Spinal cord (tissue), 10 donors: ENCODE data around the gene PLA1A. TPM values are rescaled to one million over a fixed set of nuclear protein-coding genes. Genes with fewer than 3 reads are reported as not detected.
"Not testable (repeated sequence)": the region's sequence is repeated elsewhere in the genome, so short reads cannot be mapped to it uniquely, and the experiment has no call there.

ENCODE experiments used
- DNase-seq, 6 donors: peaks; one replicate each; pipeline versions ENCODE4 v3.0.0 to v3.0.0-alpha.2; 2013 to 2015; ENCODE audit warnings: low spot score in 6 of 6, low read depth in 4 of 6
- H3K27ac ChIP-seq: one replicate; pipeline ENCODE4 v1.5.1; 2013; ENCODE audit warnings: low read depth, low read length, control low read depth
- H3K27me3 ChIP-seq: one replicate; pipeline ENCODE4 v1.6.1; 2013; ENCODE audit warnings: low read length; ENCODE audit not compliant: control insufficient read depth, insufficient read depth
- H3K36me3 ChIP-seq: one replicate; pipeline ENCODE4 v1.6.1; 2013; ENCODE audit warnings: low read length; ENCODE audit not compliant: control insufficient read depth, insufficient read depth
- H3K4me1 ChIP-seq: one replicate; pipeline ENCODE4 v1.6.1; 2013; ENCODE audit warnings: low read length; ENCODE audit not compliant: control insufficient read depth, insufficient read depth
- H3K4me3 ChIP-seq: one replicate; pipeline ENCODE4 v1.5.1; 2013; ENCODE audit warnings: low read depth, low read length, control low read depth
- H3K9me3 ChIP-seq: one replicate; pipeline ENCODE4 v1.6.1; 2013; ENCODE audit warnings: low read length; ENCODE audit not compliant: control insufficient read depth, insufficient read depth
- WGBS: methylation state at CpG from one replicate; pipeline ENCODE4 v1.1.5; 2013; ENCODE audit warnings: missing lambda C conversion rate; ENCODE audit not compliant: insufficient coverage; 5-methylcytosine and 5-hydroxymethylcytosine counted together
- long read RNA-seq, 4 donors: transcript quantifications; one replicate each; lab custom pipeline, GENCODE V29; 2026
- polyA plus RNA-seq, 2 donors: library from polyadenylated mRNA; unstranded; fragments of 120-200 nt; gene quantifications; one replicate each; pipeline ENCODE4 v1.2.1, GENCODE V29; 2013; ENCODE audit not compliant: insufficient read length in 2 of 2
- total RNA-seq, 2 donors: library from RNA; depleted of rRNA in 1 of 2; stranded (reverse); fragments of 120-200 nt in 1 of 2; fragments of >200 nt in 1 of 2; gene quantifications; one replicate each; pipeline versions ENCODE4 v1.2.3 to v1.2.4, GENCODE V29; 2013 to 2014
- donor health status: healthy.

Gene PLA1A
- total RNA-seq (1 to 10 TPM in 1 of 2 donors, under 1 TPM in 1; 0.69 to 1.9 TPM), polyA plus RNA-seq (under 1 TPM; 0.41 to 0.45 TPM)
- long read RNA-seq, donor 1 = 0 reads
- long read RNA-seq, donor 2 = 0 reads
- long read RNA-seq, donor 3 = 0 reads
- long read RNA-seq, donor 4, partial matches to known transcripts = 0 of 1 reads
- long read RNA-seq, donor 4, other reads (novel, unspliced or antisense) = 0 of 1 reads

- DNase-seq = no peak
- no peak within 1 kb of the TSS for H3K27ac ChIP-seq
- 20% methylated on average over 1 of the region's 7 CpGs for WGBS
These were observed at the start of gene PLA1A for GRCh38 chr3:119597548-119598288. Gene PLA1A (plus strand): TSS chr3:119597885. CDS start chr3:119597914, 29 bp downstream.

GRCh38 chr3:119548341-119548740 lies 49.3 kb upstream of the PLA1A start:
- WGBS = 91% methylated on average over 1 of the region's 3 CpGs
- DNase-seq = no peak

More at GRCh38 chr3:119597548-119598288, at the start of gene PLA1A:
- H3K27me3 ChIP-seq = no peaks in the 10 kb centered on the region
- H3K4me1 ChIP-seq = no peaks in the 10 kb centered on the region
- H3K9me3 ChIP-seq = no peaks in the 10 kb centered on the region
- no peaks in the 10 kb centered on the region for H3K36me3 ChIP-seq
- no peak within 1 kb of the TSS for H3K4me3 ChIP-seq

GRCh38 chr3:119550192-119550910 lies 47.3 kb upstream of the PLA1A start:
- no peak overlapping the region for H3K4me3 ChIP-seq
- no peaks in the 10 kb centered on the region for H3K4me1 ChIP-seq
- H3K36me3 ChIP-seq = no peaks in the 10 kb centered on the region
- WGBS = 96% methylated on average over 7 of the region's 9 CpGs
- no peaks in the 10 kb centered on the region for H3K9me3 ChIP-seq
- no peak for DNase-seq
- no peaks in the 10 kb centered on the region for H3K27me3 ChIP-seq
- H3K27ac ChIP-seq = no peak overlapping the region

More at GRCh38 chr3:119548341-119548740, 49.3 kb upstream of the PLA1A start:
- Histone ChIP-seq H3K27me3 (no peaks in the 10 kb centered on the region), H3K27ac (no peak overlapping the region), H3K36me3 (no peaks in the 10 kb centered on the region), H3K9me3 (no peaks in the 10 kb centered on the region), H3K4me1 (no peaks in the 10 kb centered on the region), H3K4me3 (no peak overlapping the region)

GRCh38 chr3:119551598-119551997 lies 46.1 kb upstream of the PLA1A start:
- peak in 3 of 6 donors; percentile 15 to 62 (median 20) for DNase-seq
- Histone ChIP-seq H3K27ac (no peak overlapping the region), H3K27me3 (no peaks in the 10 kb centered on the region), H3K4me1 (no peaks in the 10 kb centered on the region), H3K9me3 (no peaks in the 10 kb centered on the region), H3K36me3 (no peaks in the 10 kb centered on the region), H3K4me3 (no peak overlapping the region)
- 82% methylated on average over 4 of the region's 5 CpGs for WGBS

GRCh38 chr3:119552928-119553327 lies 44.8 kb upstream of the PLA1A start:
- WGBS = 100% methylated on average over 1 of the region's 6 CpGs
- not testable (repeated sequence) for H3K27me3 ChIP-seq, H3K4me3 ChIP-seq, DNase-seq, H3K36me3 ChIP-seq, H3K27ac ChIP-seq, H3K9me3 ChIP-seq, H3K4me1 ChIP-seq

DNA sequence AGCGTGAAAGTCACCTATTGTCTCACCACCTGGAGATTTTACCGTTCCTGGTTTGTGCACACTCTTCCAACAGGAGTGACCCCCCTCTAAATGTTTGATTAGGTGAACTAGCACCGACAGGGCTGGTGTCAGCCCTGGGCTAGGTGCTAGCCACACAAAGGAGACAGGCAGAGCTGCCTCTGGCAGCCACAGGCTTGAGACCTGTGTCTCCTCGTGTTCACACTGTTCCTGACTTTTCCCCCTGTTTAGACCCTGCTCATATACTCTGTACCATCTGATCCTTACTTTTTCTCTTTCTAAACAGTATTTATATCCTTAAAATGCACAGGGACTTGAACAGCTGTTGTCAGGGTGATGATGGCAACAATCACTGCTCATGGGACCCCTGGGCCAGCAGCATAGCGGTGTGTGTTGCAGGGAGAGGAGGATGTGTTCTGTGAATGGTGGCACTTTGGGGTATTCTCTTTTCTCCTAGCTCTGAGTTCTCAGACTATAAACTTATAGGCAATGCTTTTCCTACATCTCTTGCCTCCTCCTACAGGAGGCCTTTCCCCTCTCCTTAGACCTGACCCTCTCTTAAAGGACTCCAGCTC lies 43.8 kb upstream of the PLA1A start:
- no peaks in the 10 kb centered on the region for H3K9me3 ChIP-seq
- no peak overlapping the region for H3K27ac ChIP-seq
- no peaks in the 10 kb centered on the region for H3K36me3 ChIP-seq
- H3K4me1 ChIP-seq = no peaks in the 10 kb centered on the region
- no peak overlapping the region for H3K4me3 ChIP-seq
- 24% methylated on average over 3 of the region's 5 CpGs for WGBS
- DNase-seq = peak in 1 of 6 donors; percentile 50
- no peaks in the 10 kb centered on the region for H3K27me3 ChIP-seq

- 67% methylated on average over 4 of the region's 4 CpGs for WGBS
- H3K27ac ChIP-seq = no peak overlapping the region
- H3K4me1 ChIP-seq = no peaks in the 10 kb centered on the region
- no peaks in the 10 kb centered on the region for H3K36me3 ChIP-seq
- DNase-seq = no peak
- H3K4me3 ChIP-seq = no peak overlapping the region
- H3K9me3 ChIP-seq = no peaks in the 10 kb centered on the region
- H3K27me3 ChIP-seq = no peaks in the 10 kb centered on the region
These were observed 42.4 kb upstream of the PLA1A start for GRCh38 chr3:119555309-119555735.

DNA sequence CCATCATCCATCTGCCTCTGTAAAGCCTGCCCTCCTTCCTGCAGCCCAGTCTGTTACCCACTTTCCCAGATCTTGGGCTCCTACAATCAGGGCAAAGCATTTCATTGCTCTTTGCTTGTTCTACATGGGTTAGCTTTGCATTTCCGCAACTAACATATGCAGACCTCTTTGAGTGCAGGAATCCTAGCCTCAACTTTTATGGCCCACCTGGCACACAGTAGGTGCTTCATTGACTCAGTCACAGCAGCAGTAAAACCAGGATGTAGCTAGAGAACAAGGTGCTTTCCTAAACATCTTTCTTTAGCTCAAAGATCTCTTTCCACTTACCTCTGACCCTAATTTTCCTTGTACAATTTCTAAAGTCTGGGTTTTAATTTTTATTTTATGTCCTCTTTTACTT lies 41.8 kb upstream of the PLA1A start:
- Histone ChIP-seq H3K4me1 (no peaks in the 10 kb centered on the region), H3K27me3 (no peaks in the 10 kb centered on the region), H3K9me3 (no peaks in the 10 kb centered on the region), H3K36me3 (no peaks in the 10 kb centered on the region), H3K27ac (no peak overlapping the region), H3K4me3 (no peak overlapping the region)
- no peak for DNase-seq
- WGBS = 88% methylated on average over 1 of the region's 1 CpG

DNA sequence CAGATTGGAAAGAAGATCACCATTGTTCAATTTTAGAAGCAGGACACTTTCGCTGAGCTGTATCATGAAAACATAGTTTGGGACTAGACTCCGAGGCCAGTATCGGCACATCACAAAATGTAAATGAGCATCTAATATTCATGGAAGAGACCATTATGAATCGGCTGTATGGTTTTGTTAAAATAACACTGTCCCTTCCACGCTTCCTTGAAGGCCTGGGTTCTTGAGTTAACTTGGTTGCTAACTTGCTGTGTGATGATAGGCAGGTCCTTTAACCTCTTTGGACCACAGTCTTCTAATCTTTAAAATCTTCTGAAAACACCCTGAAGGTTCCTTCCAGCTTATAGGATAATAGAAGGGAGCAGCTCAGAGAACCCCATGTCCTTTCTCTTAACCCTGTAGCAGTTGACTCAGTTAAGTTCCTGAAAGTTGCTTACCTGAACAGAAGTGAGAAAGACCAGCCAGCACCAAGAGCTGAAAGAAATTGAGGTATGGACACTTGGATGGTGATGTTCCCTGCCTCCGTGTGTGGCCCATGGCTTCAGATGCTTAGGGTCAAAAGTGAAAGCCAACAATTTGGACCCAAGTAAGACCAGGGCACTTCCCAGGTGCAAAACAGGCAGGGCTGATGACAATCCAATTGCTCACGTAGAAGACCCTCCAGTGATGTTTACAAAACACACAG lies 40.4 kb upstream of the PLA1A start:
- no peaks in the 10 kb centered on the region for H3K9me3 ChIP-seq
- no peak overlapping the region for H3K27ac ChIP-seq
- 98% methylated on average over 5 of the region's 7 CpGs for WGBS
- H3K4me1 ChIP-seq = no peaks in the 10 kb centered on the region
- H3K36me3 ChIP-seq = no peaks in the 10 kb centered on the region
- no peak for DNase-seq
- H3K4me3 ChIP-seq = no peak overlapping the region
- H3K27me3 ChIP-seq = no peaks in the 10 kb centered on the region
